OCI-LY7 (cell line): ENCODE results near the gene PARD3B. TPM values are rescaled to one million over a fixed set of nuclear protein-coding genes. Genes with fewer than 3 reads are reported as not detected.

Source experiments
- BruUV-seq: library from RNA; stranded (reverse); fragments of 400-500 nt; replicated peaks from 2 replicates; lab custom pipeline; 2021; lab: Mats Ljungman, UMichigan
- CTCF ChIA-PET: fragments of 300-600 bp; sonication (Branson Sonifier 250); formaldehyde crosslinking; loops from one replicate; lab custom pipeline; 2022; ENCODE audit warnings: antibody characterized with exemption; ENCODE audit not compliant: unreplicated experiment; lab: Charles Lee
- POLR2A ChIA-PET: fragments of 300-600 bp; sonication (Branson Sonifier 250); formaldehyde crosslinking; loops from one replicate; lab custom pipeline; 2022; ENCODE audit warnings: antibody characterized with exemption; lab: Charles Lee
- DNase-seq: peaks from one replicate; pipeline ENCODE4 v3.0.0-alpha.2; 2015; ENCODE audit warnings: low spot score
- H2AFZ ChIP-seq: fragments of 200-600 bp; sonication (generic), shearing (Covaris generic); 2 replicates; pipeline ENCODE4 v1.6.1; 2014; ENCODE audit warnings: mild to moderate bottlenecking, antibody characterized with exemption, low read length, moderate library complexity
- H3K27ac ChIP-seq: fragments of 200-600 bp; sonication (generic); 2 replicates; pipeline ENCODE4 v1.5.1; 2014; ENCODE audit warnings: mixed run types, low read depth, mild to moderate bottlenecking, moderate library complexity, low read length, inconsistent platforms; ENCODE audit not compliant: poor library complexity, severe bottlenecking
- H3K36me3 ChIP-seq: fragments of 200-600 bp; sonication (generic); 2 replicates; pipeline ENCODE4 v1.6.1; 2014; ENCODE audit warnings: mild to moderate bottlenecking, antibody characterized with exemption, low read length, moderate library complexity, mixed read lengths; ENCODE audit not compliant: insufficient read depth
- H3K4me1 ChIP-seq: fragments of 200-600 bp; sonication (generic); 2 replicates; pipeline ENCODE4 v1.5.1; 2014; ENCODE audit warnings: mild to moderate bottlenecking, low read length; ENCODE audit not compliant: insufficient read depth, poor library complexity, severe bottlenecking
- H3K4me2 ChIP-seq: fragments of 200-600 bp; sonication (generic); 2 replicates; pipeline ENCODE4 v1.6.1; 2014; ENCODE audit warnings: mild to moderate bottlenecking, low read length
- H3K4me3 ChIP-seq: fragments of 200-600 bp; sonication (generic); 2 replicates; pipeline ENCODE4 v1.5.1; 2014; ENCODE audit warnings: mild to moderate bottlenecking, low read depth, low read length; ENCODE audit not compliant: poor library complexity, severe bottlenecking
- H3K79me2 ChIP-seq: fragments of 200-600 bp; sonication (generic); 2 replicates; pipeline ENCODE4 v1.6.1; 2016; ENCODE audit warnings: low read depth, mild to moderate bottlenecking, low read length, moderate library complexity, mixed read lengths; ENCODE audit not compliant: insufficient read depth
- H3K9me2 ChIP-seq: fragments of 200-600 bp; sonication (generic); 2 replicates; pipeline ENCODE4 v1.6.1; 2016; ENCODE audit warnings: mild to moderate bottlenecking, low read length, mixed read lengths; ENCODE audit not compliant: insufficient read depth
- H3K9me3 ChIP-seq: fragments of 200-600 bp; sonication (generic); 2 replicates; pipeline ENCODE4 v1.6.1; 2014; ENCODE audit warnings: mild to moderate bottlenecking, mixed run types, low read length, mixed read lengths
- H4K20me1 ChIP-seq: fragments of 200-600 bp; sonication (generic); 2 replicates; pipeline ENCODE4 v1.6.1; 2014; ENCODE audit warnings: mild to moderate bottlenecking, antibody characterized with exemption, low read length, moderate library complexity, mixed read lengths; ENCODE audit not compliant: insufficient read depth
- CTCF ChIP-seq: fragments of 200-600 bp; sonication (generic); conservative IDR thresholded peaks from 2 replicates; pipeline ENCODE4 v1.5.1; 2014; ENCODE audit warnings: mild to moderate bottlenecking, antibody characterized with exemption, low read length, moderate library complexity, mixed read lengths
- EZH2phosphoT487 ChIP-seq: fragments of 200-600 bp; sonication (generic); IDR thresholded peaks from 2 replicates; pipeline ENCODE4 v1.6.1; 2018; ENCODE audit warnings: low read depth, borderline replicate concordance, mild to moderate bottlenecking, mixed run types, antibody characterized with exemption, low read length, moderate library complexity, mixed read lengths
- intact Hi-C: fragments of 100-400 bp; cut with micrococcal nuclease; formaldehyde crosslinking; loops from one replicate; pipeline ENCODE4 v1.10.0; 2022; ENCODE audit not compliant: unreplicated experiment
- total RNA-seq, 2 experiments: library from RNA; depleted of rRNA in 1 of 2; stranded (reverse); fragments of >200 nt in 1 of 2; shearing (Covaris generic) in 1 of 2; gene quantifications; 2 replicates each; pipeline ENCODE4 v1.2.3, GENCODE V29; 2014 to 2022

The PARD3B gene
- total RNA-seq, 2 experiments from 2014 or later, result not detected

- no peak for TF ChIP-seq EZH2phosphoT487
- no peak for TF ChIP-seq CTCF
- no peak overlapping the region for H3K27ac ChIP-seq
- no TSS peak for BruUV-seq
- ChIA-PET POLR2A (no interaction called here), CTCF (no interaction called here)
- no peak overlapping the region for H3K4me3 ChIP-seq
- no peak for DNase-seq
- intact Hi-C loops, result no loop called here
- H4K20me1 ChIP-seq, result no peaks in the 10 kb centered on the region
- H2AFZ ChIP-seq, result no peak overlapping the region
- no peaks in the 10 kb centered on the region for H3K79me2 ChIP-seq
- no peaks in the 10 kb centered on the region for H3K4me1 ChIP-seq
- H3K9me3 ChIP-seq, result no peaks in the 10 kb centered on the region
- no peaks in the 10 kb centered on the region for H3K36me3 ChIP-seq
- H3K4me2 ChIP-seq, result no peak overlapping the region
- no peaks in the 10 kb centered on the region for H3K9me2 ChIP-seq
Observed at GRCh38 chr2:205128726-205129125, 583.5 kb downstream of the PARD3B start.

GRCh38 chr2:205129531-205129930 lies 584.3 kb downstream of the PARD3B start:
- H2AFZ ChIP-seq, result no peak overlapping the region
- ChIA-PET POLR2A (no interaction called here), CTCF (no interaction called here)
- BruUV-seq, result no TSS peak
- intact Hi-C loops, result no loop called here
- no peak overlapping the region for H3K4me3 ChIP-seq
- DNase-seq, result no peak
- no peaks in the 10 kb centered on the region for H4K20me1 ChIP-seq
- H3K4me2 ChIP-seq, result no peak overlapping the region
- no peaks in the 10 kb centered on the region for H3K4me1 ChIP-seq
- TF ChIP-seq EZH2phosphoT487, result no peak
- TF ChIP-seq CTCF, result no peak
- no peaks in the 10 kb centered on the region for H3K9me2 ChIP-seq
- no peaks in the 10 kb centered on the region for H3K79me2 ChIP-seq
- no peak overlapping the region for H3K27ac ChIP-seq
- H3K9me3 ChIP-seq, result no peaks in the 10 kb centered on the region
- no peaks in the 10 kb centered on the region for H3K36me3 ChIP-seq

GRCh38 chr2:205130111-205130829 lies 585.0 kb downstream of the PARD3B start:
- no peaks in the 10 kb centered on the region for H3K36me3 ChIP-seq
- H3K9me2 ChIP-seq, result no peaks in the 10 kb centered on the region
- no peak overlapping the region for H2AFZ ChIP-seq
- H3K27ac ChIP-seq, result no peak overlapping the region
- TF ChIP-seq EZH2phosphoT487 (no peak), CTCF (no peak)
- CTCF ChIA-PET, result no interaction called here
- no peak overlapping the region for H3K4me3 ChIP-seq
- no peak overlapping the region for H3K4me2 ChIP-seq
- BruUV-seq, result no TSS peak
- H3K79me2 ChIP-seq, result no peaks in the 10 kb centered on the region
- no peaks in the 10 kb centered on the region for H4K20me1 ChIP-seq
- no peaks in the 10 kb centered on the region for H3K9me3 ChIP-seq
- no peak for DNase-seq
- no peaks in the 10 kb centered on the region for H3K4me1 ChIP-seq
- intact Hi-C loops, result no loop called here
- POLR2A ChIA-PET, result interaction anchor here (0.6 to 1.0 kb wide), 2 partner anchors 42 to 211 kb away, joined by 3 read pairs; no protein-coding TSS in a partner anchor
